Measurements from ENCODE around the gene AMPD3.

AMPD3 gene

DNA sequence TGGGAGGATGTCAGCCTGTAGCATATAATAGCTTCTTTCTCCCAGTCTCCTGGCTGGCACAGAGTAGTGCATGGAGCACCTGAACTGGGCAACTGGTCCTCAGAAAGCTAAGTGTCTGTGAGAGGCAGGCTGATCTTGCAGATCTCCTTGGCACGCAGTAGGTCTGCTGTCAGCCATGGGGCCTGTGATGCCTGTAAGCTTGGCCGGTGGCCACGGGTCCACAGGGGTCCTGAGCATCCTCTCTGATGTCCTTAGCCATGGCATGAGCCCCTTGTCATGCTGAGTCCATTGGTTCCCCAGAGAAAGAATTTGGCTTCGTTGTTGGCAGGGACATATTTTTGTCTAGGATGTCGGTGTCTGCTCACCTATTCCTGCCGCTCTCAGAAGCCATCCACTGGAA lies 25.0 kb downstream of the AMPD3 start:
- Mint-ChIP-seq H3K36me3 (ENCODE audit: insufficient read depth) (peaks cover 18% of the 10 kb centered on the region), H3K4me1 (ENCODE audit: low read depth in 2 of 2) (peaks cover 20 to 24% of the 10 kb centered on the region in 2 donors), H3K9me3 (no peaks in the 10 kb centered on the region), H3K27ac (peak overlapping the region in 1 of 2 donors; percentile 42), H3K27me3 (no peaks in the 10 kb centered on the region), H3K4me3 (no peak overlapping the region)
- DNase-seq = no peak
- no peak for ATAC-seq (replicated peaks)

DNA sequence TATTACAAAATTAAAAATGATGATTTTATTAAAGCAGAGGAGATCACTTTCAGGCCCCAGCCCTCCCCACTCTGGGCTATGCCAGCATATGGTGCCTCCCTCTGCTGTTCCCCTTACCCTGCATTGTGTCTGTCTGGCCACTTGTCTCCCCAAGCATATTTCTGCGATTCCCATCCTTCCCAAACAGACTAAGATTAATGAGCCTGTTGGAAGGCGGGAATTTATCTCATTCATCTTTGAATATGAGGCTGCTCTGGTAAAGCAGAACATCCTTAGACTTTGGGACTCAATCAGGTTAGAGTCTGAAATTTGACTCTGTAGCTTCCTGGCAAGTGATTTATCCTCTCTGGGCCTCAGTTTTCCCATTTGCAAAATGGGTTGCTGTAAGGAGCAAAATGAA lies 25.7 kb downstream of the AMPD3 start:
- DNase-seq (no peak), ATAC-seq (replicated peaks) (no peak)
- peak overlapping the region; percentile 21 to 49 for H3K27ac Mint-ChIP-seq
- H3K4me3 Mint-ChIP-seq = no peak overlapping the region
- no peaks in the 10 kb centered on the region for H3K27me3 Mint-ChIP-seq
- peaks cover 18% of the 10 kb centered on the region for H3K36me3 Mint-ChIP-seq (ENCODE audit: insufficient read depth)
- H3K4me1 Mint-ChIP-seq (ENCODE audit: low read depth in 2 of 2) = peaks cover 17 to 20% of the 10 kb centered on the region in 2 donors
- no peaks in the 10 kb centered on the region for H3K9me3 Mint-ChIP-seq

DNA sequence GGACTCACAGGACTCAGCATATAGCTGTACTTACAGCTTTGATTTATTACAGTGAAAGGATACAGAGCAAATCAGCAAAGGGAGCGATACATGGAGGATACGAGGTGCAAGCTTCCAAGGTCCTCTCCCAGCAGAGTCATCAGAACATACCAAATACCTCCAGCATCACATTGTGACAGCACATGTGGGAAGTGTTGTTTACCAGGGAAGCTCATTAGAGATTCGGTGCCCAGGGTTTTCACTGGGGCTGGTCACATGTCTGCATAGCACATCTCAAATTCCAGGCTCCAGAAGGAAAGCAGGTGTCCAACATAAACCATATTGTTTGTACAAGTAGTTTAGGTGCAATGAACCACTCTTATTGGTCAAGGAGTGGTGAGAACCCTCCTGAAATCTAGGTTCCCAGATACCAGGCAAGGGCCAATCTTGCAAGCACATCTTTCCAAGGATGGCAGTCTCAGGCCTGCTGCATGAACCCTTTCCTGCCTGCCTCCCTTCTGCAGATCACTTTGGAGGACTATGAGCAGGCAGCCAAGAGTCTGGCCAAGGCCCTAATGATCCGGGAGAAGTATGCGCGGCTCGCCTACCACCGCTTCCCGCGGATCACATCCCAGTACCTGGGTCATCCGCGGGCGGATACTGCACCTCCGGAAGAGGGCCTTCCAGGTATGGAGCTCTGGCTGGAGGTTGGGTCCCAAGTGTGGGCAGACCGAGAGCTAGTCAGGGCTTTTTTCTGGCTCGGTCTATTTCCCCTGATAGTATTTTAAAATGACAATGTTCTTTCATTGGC lies 26.7 kb downstream of the AMPD3 start:
- ATAC-seq (replicated peaks) (no peak), DNase-seq (no peak)
- Mint-ChIP-seq H3K9me3 (no peaks in the 10 kb centered on the region), H3K4me3 (no peak overlapping the region), H3K27ac (peak overlapping the region; percentile 21 to 49), H3K36me3 (ENCODE audit: insufficient read depth) (peaks cover 14% of the 10 kb centered on the region), H3K27me3 (no peaks in the 10 kb centered on the region), H3K4me1 (ENCODE audit: low read depth in 2 of 2) (peaks cover 10 to 14% of the 10 kb centered on the region in 2 donors)

DNA sequence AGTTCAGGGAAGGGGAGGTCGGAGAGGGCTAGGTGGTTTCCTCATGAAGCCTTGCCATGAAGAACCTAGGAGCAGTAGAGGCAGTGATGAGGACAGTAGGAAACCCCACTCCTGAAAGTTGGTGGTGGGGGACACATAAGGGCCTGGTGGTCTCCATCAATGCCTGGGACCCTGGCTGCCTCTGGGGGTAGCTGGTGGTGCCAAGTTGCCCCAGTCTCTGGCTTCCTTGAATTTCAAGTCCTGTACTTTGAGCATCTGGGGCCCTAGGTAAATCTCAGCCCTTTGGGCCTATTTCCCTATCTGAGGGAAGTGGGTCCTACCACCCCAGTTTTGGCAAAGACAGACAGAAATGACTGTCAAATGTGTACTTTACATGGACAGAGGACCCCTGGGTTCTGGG lies 28.1 kb downstream of the AMPD3 start:
- peak overlapping the region in 1 of 2 donors; percentile 65 for H3K27ac Mint-ChIP-seq
- H3K27me3 Mint-ChIP-seq = no peaks in the 10 kb centered on the region
- peaks cover 7 to 10% of the 10 kb centered on the region in 2 donors for H3K4me1 Mint-ChIP-seq (ENCODE audit: low read depth in 2 of 2)
- no peak for DNase-seq
- H3K9me3 Mint-ChIP-seq = no peaks in the 10 kb centered on the region
- peaks cover 18% of the 10 kb centered on the region for H3K36me3 Mint-ChIP-seq (ENCODE audit: insufficient read depth)
- H3K4me3 Mint-ChIP-seq = no peak overlapping the region
- no peak for ATAC-seq (replicated peaks)

DNA sequence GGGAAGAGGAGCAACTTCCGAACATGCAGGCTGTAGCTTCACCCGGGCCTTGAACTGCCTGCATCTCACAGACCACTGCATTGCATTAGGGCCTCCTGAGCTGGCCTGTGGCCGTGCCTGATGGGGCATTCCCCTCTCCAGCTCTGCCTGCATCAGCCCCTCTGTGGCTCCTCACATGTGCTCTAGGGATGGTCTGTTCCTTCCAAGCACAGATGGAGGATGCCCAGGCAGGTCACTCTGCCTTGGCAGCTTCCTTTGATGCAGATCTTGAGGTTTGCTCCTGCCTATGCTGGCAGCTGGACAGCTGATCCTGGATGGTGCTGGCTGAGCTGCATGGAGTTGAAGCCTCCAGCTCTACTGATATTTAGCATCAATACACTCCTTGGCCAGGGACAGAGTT lies 28.5 kb downstream of the AMPD3 start:
- Mint-ChIP-seq H3K4me3 (no peak overlapping the region), H3K36me3 (ENCODE audit: insufficient read depth) (peaks cover 16% of the 10 kb centered on the region)

DNA sequence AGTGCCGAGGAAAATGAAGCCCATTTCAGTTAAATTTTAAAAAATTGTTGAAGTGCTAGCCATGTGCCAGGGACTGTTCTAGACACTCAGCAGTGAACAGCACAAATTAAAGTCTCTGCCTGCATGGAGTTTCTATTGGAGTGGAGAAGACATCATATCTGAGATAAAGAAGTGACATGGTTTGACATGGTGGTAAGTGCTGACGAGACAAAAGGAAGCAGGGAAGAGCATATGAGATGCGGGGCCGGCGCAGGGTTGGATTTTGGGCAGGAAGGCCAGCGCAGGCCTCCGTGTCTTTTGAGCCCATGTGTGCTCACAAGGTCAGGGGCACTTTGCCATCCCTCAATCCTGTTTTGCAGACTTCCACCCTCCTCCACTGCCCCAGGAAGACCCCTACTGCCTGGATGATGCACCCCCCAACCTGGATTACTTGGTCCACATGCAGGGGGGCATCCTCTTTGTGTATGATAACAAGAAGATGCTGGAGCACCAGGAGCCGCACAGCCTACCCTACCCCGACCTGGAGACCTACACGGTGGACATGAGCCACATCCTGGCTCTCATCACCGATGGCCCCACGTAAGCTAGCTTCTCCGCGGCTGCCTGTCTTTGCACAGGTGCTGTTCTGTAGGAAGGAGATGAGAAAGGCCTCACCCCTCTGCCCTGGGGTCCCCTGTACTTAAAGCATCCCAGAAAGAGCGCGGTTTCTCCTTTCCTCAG lies 29.6 kb downstream of the AMPD3 start:
- peaks cover 12 to 16% of the 10 kb centered on the region in 2 donors for H3K4me1 Mint-ChIP-seq (ENCODE audit: low read depth in 2 of 2)
- no peak for ATAC-seq (replicated peaks)
- no peak overlapping the region for H3K27ac Mint-ChIP-seq
- H3K27me3 Mint-ChIP-seq = no peaks in the 10 kb centered on the region
- H3K36me3 Mint-ChIP-seq (ENCODE audit: insufficient read depth) = peaks cover 16% of the 10 kb centered on the region
- no peak for DNase-seq
- no peaks in the 10 kb centered on the region for H3K9me3 Mint-ChIP-seq
- no peak overlapping the region for H3K4me3 Mint-ChIP-seq

More for the DNA sequence above, 28.5 kb downstream of the AMPD3 start:
- no peaks in the 10 kb centered on the region for H3K9me3 Mint-ChIP-seq
- DNase-seq = no peak
- peak overlapping the region in 1 of 2 donors; percentile 65 for H3K27ac Mint-ChIP-seq
- ATAC-seq (replicated peaks) = no peak
- H3K4me1 Mint-ChIP-seq (ENCODE audit: low read depth in 2 of 2) = peaks cover 8 to 13% of the 10 kb centered on the region in 2 donors
- H3K27me3 Mint-ChIP-seq = no peaks in the 10 kb centered on the region

DNA sequence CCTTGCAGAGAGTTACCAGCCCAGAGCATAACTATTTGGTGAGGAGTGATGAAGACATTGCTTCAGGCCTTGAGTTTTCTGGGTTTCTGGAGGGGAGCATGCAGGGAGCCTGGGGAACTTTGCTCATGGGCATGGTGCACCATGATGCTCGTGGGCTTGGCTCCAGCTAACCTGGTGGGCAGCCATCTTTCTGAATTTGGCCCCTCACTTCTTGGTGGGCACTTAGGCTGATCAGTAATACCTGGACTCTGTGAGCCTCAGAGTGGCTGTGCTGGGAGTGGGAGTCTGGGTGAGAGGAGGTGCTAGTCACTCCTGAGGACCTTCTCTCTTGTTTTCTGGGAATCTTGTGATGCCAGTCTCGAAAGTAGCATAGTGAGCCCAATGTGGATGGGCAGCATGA lies 30.6 kb downstream of the AMPD3 start:
- Mint-ChIP-seq H3K36me3 (ENCODE audit: insufficient read depth) (peaks cover 16% of the 10 kb centered on the region), H3K9me3 (no peaks in the 10 kb centered on the region)
- no peak for ATAC-seq (replicated peaks)

DNA sequence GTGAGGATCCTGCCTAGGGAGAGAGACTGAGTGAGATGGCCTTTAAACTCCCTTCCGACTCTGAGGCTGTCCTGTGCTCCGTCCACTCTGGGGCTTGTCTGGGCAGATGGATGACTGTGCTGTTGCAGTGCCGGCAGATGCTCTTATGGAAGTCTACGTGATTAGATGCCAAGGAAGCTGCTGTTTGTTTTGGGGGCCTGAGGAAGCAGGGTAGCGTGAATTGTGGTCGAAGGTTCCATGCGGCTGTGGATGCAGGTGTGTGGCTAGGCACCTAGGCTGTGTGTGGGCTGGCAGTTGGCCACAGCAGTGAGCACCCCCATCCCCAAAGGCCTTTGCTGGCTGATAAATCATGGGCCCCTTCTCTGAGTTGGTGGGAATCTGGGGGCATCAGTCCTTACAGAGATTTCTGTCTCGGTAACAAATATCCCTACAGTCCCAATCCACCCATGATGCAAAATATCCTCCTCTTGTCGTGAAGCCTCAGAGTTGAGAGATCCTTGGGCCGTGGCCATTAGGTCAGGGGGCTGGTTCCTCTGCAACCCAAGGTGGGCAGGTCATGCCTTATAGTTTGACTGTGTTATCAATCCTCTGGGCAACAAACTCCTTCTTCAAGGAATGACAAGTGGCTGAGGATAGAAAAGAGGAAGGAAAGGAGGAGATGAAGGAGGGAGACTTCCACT lies 31.2 kb downstream of the AMPD3 start:
- peaks cover 16 to 17% of the 10 kb centered on the region in 2 donors for H3K4me1 Mint-ChIP-seq (ENCODE audit: low read depth in 2 of 2)
- no peaks in the 10 kb centered on the region for H3K27me3 Mint-ChIP-seq
- no peak for ATAC-seq (replicated peaks)
- no peaks in the 10 kb centered on the region for H3K9me3 Mint-ChIP-seq
- peaks cover 16% of the 10 kb centered on the region for H3K36me3 Mint-ChIP-seq (ENCODE audit: insufficient read depth)
- no peak for DNase-seq
- no peak overlapping the region for H3K4me3 Mint-ChIP-seq
- peak overlapping the region in 1 of 2 donors; percentile 22 for H3K27ac Mint-ChIP-seq

More for the DNA sequence above, 30.6 kb downstream of the AMPD3 start:
- DNase-seq = no peak
- Mint-ChIP-seq H3K4me1 (ENCODE audit: low read depth in 2 of 2) (peaks cover 17 to 20% of the 10 kb centered on the region in 2 donors), H3K27me3 (no peaks in the 10 kb centered on the region), H3K4me3 (no peak overlapping the region), H3K27ac (peak overlapping the region in 1 of 2 donors; percentile 22)

DNA sequence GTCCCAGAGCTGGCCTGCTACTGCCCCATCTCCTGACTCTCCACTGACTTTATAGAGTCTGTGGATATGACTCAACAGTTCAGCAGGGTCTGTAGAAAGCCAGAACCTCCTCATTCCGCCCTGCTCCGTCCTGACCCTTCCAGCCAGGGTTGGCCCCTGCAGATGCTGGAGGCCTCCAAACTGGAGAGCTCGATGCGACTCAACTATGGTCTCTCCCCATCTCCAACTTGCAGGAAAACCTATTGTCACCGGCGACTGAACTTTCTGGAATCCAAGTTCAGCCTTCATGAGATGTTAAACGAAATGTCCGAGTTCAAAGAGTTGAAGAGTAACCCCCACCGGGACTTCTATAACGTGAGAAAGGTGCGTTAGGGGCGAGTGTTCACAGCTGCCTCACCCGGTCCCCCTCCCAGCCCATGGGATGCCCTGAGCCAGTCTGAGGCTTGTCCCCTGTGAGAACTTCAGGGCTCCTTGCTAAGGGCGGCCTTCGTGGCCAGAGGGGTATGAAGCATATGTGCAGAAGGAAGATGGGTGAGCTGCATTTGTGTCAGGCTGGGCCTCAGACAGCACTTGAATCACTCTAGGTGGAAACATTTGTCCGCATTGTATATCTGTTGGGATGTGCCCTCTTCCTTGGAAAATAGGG lies 32.1 kb downstream of the AMPD3 start:
- peaks cover 11% of the 10 kb centered on the region for H3K36me3 Mint-ChIP-seq (ENCODE audit: insufficient read depth)
- H3K9me3 Mint-ChIP-seq = no peaks in the 10 kb centered on the region
- H3K27me3 Mint-ChIP-seq = no peaks in the 10 kb centered on the region
- peaks cover 15 to 17% of the 10 kb centered on the region in 2 donors for H3K4me1 Mint-ChIP-seq (ENCODE audit: low read depth in 2 of 2)
- ATAC-seq (replicated peaks) = no peak
- DNase-seq = no peak
- peak overlapping the region in 1 of 2 donors; percentile 94 for H3K27ac Mint-ChIP-seq
- no peak overlapping the region for H3K4me3 Mint-ChIP-seq

DNA sequence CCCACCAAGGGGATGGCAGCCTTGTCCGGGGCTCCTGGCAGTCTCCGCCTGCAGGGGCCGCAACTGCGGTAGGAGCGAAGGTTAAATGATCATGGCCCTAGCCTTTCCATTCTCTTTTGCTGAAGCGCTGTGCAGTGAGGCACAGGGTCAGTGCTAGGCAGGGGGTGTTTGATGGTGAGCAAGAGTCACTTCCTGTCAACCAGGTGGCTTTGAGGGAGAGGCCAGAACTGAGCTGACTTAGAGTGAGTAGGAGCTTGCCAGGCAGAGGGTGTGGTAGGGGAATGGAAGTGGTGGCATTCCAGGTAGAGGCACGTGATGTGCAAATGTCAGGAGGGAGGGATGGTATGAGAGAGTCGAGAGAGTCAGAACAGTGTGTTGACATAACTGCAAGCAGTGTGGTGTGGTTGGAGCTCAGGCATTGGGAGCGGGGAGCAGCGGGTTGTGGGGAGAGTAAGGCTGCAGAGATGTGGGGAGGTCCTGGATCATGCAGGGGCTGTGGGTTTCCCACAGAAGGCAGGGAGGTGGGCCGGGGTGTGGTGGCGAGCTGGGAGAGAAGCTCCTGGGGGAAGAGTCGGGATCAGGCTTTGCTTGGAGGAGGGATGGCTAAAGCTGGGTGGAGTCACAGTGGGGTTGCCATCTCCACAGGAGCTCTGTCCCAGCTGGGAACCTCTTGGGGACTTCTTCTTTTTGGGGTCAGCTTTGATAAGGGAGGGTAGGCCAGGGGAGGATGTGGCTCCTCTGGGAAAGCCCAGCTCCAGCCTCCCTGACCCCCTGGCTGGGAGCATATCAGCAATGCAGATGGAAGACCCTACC lies 33.3 kb downstream of the AMPD3 start:
- H3K9me3 Mint-ChIP-seq = no peaks in the 10 kb centered on the region
- H3K27ac Mint-ChIP-seq = peak overlapping the region; percentile 70 to 94
- no peak overlapping the region for H3K4me3 Mint-ChIP-seq
- no peaks in the 10 kb centered on the region for H3K27me3 Mint-ChIP-seq
- DNase-seq = no peak
- ATAC-seq (replicated peaks) = no peak
- H3K4me1 Mint-ChIP-seq (ENCODE audit: low read depth in 2 of 2) = peaks cover 13 to 17% of the 10 kb centered on the region in 2 donors
- peaks cover 8% of the 10 kb centered on the region for H3K36me3 Mint-ChIP-seq (ENCODE audit: insufficient read depth)

DNA sequence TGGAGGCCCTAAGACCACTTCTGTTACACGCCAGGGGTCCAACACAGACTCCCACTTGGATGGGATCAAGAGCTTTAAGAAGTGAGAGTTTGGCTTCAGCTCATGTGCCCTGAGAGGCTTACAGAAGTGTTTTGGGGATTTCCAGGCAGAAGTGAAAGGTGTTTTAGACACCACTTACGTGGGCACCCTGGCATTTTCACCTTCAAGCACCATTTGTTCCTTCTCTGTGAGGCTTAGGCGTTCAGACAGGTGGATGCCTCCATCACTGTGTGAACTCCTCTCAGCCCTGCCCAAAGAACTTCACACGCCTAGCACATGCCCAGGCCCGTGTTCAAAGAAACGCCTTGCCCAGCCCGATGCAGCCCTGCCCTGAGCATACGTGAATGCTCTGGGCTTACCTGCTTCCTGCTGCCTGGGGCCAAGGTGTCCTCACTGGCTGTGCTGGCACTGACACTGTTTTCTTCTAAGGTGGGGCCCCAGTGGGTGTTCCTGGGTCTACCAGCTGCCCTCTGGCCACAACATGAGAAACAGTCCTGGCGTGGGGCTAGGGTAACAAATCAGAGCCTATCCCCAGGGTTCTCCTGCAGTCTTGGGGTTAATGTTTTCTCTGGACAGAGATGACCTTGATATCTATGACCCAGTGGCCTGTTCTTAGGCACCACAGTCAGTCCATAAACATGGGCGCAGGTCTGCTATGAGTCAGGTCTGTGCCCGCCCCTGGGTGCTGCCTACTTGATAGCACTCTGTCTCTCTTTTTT lies 34.0 kb downstream of the AMPD3 start:
- peaks cover 8% of the 10 kb centered on the region for H3K36me3 Mint-ChIP-seq (ENCODE audit: insufficient read depth)
- peak overlapping the region; percentile 83 to 94 for H3K27ac Mint-ChIP-seq
- no peaks in the 10 kb centered on the region for H3K9me3 Mint-ChIP-seq
- H3K27me3 Mint-ChIP-seq = no peaks in the 10 kb centered on the region
- no peak overlapping the region for H3K4me3 Mint-ChIP-seq
- DNase-seq = no peak
- peak; percentile 76 for ATAC-seq (replicated peaks)
- H3K4me1 Mint-ChIP-seq (ENCODE audit: low read depth in 2 of 2) = peaks cover 13 to 17% of the 10 kb centered on the region in 2 donors

DNA sequence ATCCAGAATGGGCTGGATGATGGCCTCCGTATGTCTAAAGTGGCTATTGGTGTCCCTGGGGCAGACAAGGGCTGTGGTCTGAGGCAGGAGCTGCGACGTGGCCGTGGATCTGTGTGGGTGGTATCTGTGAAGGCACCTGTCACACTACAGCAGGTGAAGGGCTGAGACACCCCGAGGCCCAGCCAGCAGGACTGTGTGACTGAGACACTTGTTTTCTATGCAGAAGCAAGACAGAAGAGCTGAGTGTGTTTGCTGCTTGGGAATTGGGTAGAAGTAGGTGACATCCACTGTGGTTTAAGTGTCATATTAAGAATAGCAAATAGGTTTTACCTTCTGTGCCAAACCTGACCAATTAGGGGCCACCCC lies 35.0 kb downstream of the AMPD3 start:
- Mint-ChIP-seq H3K36me3 (ENCODE audit: insufficient read depth) (peaks cover 14% of the 10 kb centered on the region), H3K27ac (peak overlapping the region; percentile 83 to 94), H3K27me3 (no peaks in the 10 kb centered on the region), H3K4me1 (ENCODE audit: low read depth in 2 of 2) (peaks cover 13 to 17% of the 10 kb centered on the region in 2 donors), H3K4me3 (no peak overlapping the region), H3K9me3 (no peaks in the 10 kb centered on the region)
- DNase-seq (no peak), ATAC-seq (replicated peaks) (no peak)

Data from effector memory CD8-positive, alpha-beta T cell (primary cell).